Pulmonary artery endothelial cell (primary cell): Measurements from ENCODE around the gene MYADML2. TPM values are rescaled to one million over a fixed set of nuclear protein-coding genes. Genes with fewer than 3 reads are reported as not detected.

Source experiments
- DNase-seq: peaks from one replicate; pipeline ENCODE4 v3.0.0-alpha.2; 2011; ENCODE audit warnings: low read depth, low spot score
- total RNA-seq: library from RNA; depleted of rRNA; stranded (reverse); fragments of >200 nt; gene quantifications from 2 replicates; pipeline ENCODE4 v1.2.3, GENCODE V29; 2014

Gene MYADML2
- total RNA-seq, 1 donor from 2014 or later, result not detected

GRCh38 chr17:81901167-81902022 lies 45.6 kb downstream of the MYADML2 start:
- no peak for DNase-seq

GRCh38 chr17:81900181-81900820 lies 46.7 kb downstream of the MYADML2 start:
- no peak for DNase-seq

- DNase-seq, result no peak
Measured at GRCh38 chr17:81899514-81900166, 47.4 kb downstream of the MYADML2 start.

- DNase-seq, result no peak
Measured at GRCh38 chr17:81898885-81899284, 48.1 kb downstream of the MYADML2 start.

GRCh38 chr17:81898029-81898866 lies 48.8 kb downstream of the MYADML2 start:
- DNase-seq, result no peak

- DNase-seq, result no peak
Measured at GRCh38 chr17:81895400-81895799, 51.6 kb downstream of the MYADML2 start.

- DNase-seq, result no peak
Measured at GRCh38 chr17:81891303-81891552, 55.8 kb downstream of the MYADML2 start.

- DNase-seq, result no peak
Measured at GRCh38 chr17:81890447-81891302, 56.4 kb downstream of the MYADML2 start.

Other genes starting within 250 kb of the MYADML2 start
- 17.1 and 24.5 TPM in 2 replicates for gene MRPL12, start 243.9 kb downstream of the MYADML2 start, total RNA-seq
- 24.4 and 26.7 TPM in 2 replicates for gene SLC25A10, start 234.9 kb downstream of the MYADML2 start, total RNA-seq
- not detected in 2 replicates for gene GCGR, start 143.1 kb downstream of the MYADML2 start, total RNA-seq
- gene MCRIP1, start 113.9 kb downstream of the MYADML2 start, total RNA-seq, result 95.8 and 149 TPM in 2 replicates
- not detected in 2 replicates for gene PPP1R27, start 112.2 kb downstream of the MYADML2 start, total RNA-seq
- 1,184 and 1,197 TPM in 2 replicates for gene P4HB, start 86.7 kb downstream of the MYADML2 start, total RNA-seq
- gene ARHGDIA, start 75.9 kb downstream of the MYADML2 start, total RNA-seq, result 135 and 168 TPM in 2 replicates
- 228 and 268 TPM in 2 replicates for gene ALYREF, start 55.6 kb downstream of the MYADML2 start, total RNA-seq
- gene ANAPC11, start 55.5 kb downstream of the MYADML2 start, total RNA-seq, result 114 and 167 TPM in 2 replicates
- 0.11 and 0.20 TPM in 2 replicates for gene NPB, start 45.0 kb downstream of the MYADML2 start, total RNA-seq
- 46.2 and 53.6 TPM in 2 replicates for gene PCYT2, start 35.8 kb downstream of the MYADML2 start, total RNA-seq
- gene SIRT7, start 29.1 kb downstream of the MYADML2 start, total RNA-seq, result 19.1 and 28.3 TPM in 2 replicates
- 18.3 and 24.2 TPM in 2 replicates for gene MAFG, start 19.5 kb downstream of the MYADML2 start, total RNA-seq
- gene PYCR1, start 9.9 kb downstream of the MYADML2 start, total RNA-seq, result 98.3 and 122 TPM in 2 replicates
- gene NOTUM, start 14.0 kb upstream of the MYADML2 start, total RNA-seq, result 0.07 TPM in 1 of 2 replicates, not detected in the other
- gene ASPSCR1, start 30.4 kb upstream of the MYADML2 start, total RNA-seq, result 20.4 and 25.5 TPM in 2 replicates
- gene CENPX, start 75.6 kb upstream of the MYADML2 start, total RNA-seq, result 39.0 and 40.9 TPM in 2 replicates
- gene LRRC45, start 76.1 kb upstream of the MYADML2 start, total RNA-seq, result 20.2 and 30.5 TPM in 2 replicates
- gene RAC3, start 84.4 kb upstream of the MYADML2 start, total RNA-seq, result 16.9 and 45.4 TPM in 2 replicates
- 51.8 and 56.6 TPM in 2 replicates for gene DCXR, start 90.5 kb upstream of the MYADML2 start, total RNA-seq
- 25.7 and 29.9 TPM in 2 replicates for gene RFNG, start 104.6 kb upstream of the MYADML2 start, total RNA-seq
- 110 and 118 TPM in 2 replicates for gene GPS1, start 104.7 kb upstream of the MYADML2 start, total RNA-seq
- 66.1 and 84.1 TPM in 2 replicates for gene DUS1L, start 118.6 kb upstream of the MYADML2 start, total RNA-seq
- 98.9 and 106 TPM in 2 replicates for gene FASN, start 151.0 kb upstream of the MYADML2 start, total RNA-seq